NB4 (cell line): ENCODE data around the gene DDAH1.

Experiments
- DNase-seq: peaks from one replicate; pipeline ENCODE4 v3.0.0; 2010; ENCODE audit warnings: low read depth
- H3K4me3 ChIP-seq: one replicate; pipeline ENCODE4 v1.5.1; 2011; ENCODE audit warnings: mild to moderate bottlenecking, low read depth, low read length, moderate library complexity
- MYC ChIP-seq: IDR thresholded peaks from 2 replicates; pipeline ENCODE4 v1.6.1; 2011; ENCODE audit warnings: low read depth, low read length
- POLR2A ChIP-seq: IDR thresholded peaks from 2 replicates; pipeline ENCODE4 v1.6.1; 2011; ENCODE audit warnings: mild to moderate bottlenecking; ENCODE audit not compliant: insufficient read length; ENCODE audit errors: extremely low read depth
- TF ChIP-seq, protein P1 (sequence below): IDR thresholded peaks from 2 replicates; pipeline ENCODE4 v1.6.1; 2011; ENCODE audit warnings: low read depth, low read length
- TF ChIP-seq, protein P2 (sequence below): IDR thresholded peaks from one replicate; pipeline ENCODE4 v1.5.1; 2012; ENCODE audit warnings: low read depth, low read length

Gene DDAH1

DNA sequence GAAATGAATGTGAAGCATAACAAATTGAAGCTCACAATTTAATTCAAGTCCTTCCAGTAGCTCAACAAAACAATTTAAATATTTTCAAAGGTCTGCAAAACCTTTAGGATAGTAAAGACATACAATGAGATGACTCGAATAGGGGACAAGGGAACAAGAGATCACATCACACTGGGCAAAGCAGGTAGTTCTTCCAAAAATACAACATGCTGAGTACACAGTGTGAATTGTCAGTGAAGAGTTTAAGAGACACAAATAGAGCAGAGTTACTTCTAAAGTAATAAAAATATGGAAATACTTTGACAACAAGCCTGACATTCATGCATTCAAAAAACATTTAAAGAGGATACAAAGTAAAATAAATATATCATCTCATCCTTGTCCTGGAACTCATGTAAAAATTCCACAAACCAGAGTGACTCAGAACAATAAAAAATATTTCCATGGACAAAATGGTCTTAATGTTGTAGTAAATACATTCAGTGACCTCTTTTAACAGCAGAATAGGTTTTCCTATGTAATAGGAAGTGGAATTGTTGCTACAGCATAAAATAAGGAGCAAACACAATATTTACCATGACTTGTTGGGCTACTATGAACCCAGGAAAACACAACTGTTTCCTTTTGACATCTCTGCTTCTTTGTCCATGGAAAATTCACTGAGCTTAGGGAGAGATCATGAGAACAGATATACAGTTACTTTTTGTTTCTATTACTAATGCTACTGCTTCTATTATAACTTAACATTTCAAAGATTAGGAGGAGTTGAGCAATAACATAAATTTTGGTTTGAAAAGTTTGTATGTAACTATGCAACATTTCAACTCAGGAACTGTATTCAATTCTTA, 104.9 kb downstream of the DDAH1 start:
- TF ChIP-seq, protein P1, sequence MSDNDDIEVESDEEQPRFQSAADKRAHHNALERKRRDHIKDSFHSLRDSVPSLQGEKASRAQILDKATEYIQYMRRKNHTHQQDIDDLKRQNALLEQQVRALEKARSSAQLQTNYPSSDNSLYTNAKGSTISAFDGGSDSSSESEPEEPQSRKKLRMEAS: no peak
- DNase-seq: no peak
- no peak overlapping the region for H3K4me3 ChIP-seq

DNA sequence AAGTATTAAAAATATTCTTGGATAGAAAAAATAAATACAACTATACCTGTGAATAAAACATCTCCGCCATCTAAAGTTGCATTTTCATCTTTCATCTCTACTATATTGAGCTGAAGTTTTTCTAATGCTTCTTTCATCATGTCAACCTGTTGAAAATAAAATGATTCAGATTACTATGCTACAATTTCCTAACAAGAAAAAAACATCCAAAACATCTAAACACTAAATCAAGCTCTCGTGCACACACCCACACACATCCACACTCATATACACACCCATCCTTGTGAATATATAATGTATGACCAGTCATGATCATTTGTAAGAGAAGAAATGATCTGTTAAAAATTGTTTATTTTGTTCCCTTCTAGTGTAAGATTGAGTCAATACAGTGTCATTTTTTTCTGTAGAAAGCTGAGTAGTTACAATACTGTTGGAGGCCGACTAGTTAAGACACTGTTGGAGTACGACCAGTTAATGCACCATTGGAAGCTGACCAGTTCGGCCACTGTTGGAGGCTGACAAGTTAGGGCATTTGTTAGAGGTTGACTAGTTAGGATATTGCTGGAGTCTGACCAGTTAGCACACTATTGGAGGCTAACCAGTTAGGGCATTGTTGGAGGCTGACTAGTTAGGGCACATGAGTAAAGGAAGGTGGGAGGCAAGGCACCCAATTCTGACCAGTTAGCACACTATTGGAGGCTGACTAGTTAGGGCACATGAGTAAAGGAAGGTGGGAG, 106.1 kb downstream of the DDAH1 start:
- DNase-seq: no peak
- TF ChIP-seq MYC: no peak
- TF ChIP-seq, protein P1: no peak
- TF ChIP-seq POLR2A: no peak
- TF ChIP-seq, protein P2, sequence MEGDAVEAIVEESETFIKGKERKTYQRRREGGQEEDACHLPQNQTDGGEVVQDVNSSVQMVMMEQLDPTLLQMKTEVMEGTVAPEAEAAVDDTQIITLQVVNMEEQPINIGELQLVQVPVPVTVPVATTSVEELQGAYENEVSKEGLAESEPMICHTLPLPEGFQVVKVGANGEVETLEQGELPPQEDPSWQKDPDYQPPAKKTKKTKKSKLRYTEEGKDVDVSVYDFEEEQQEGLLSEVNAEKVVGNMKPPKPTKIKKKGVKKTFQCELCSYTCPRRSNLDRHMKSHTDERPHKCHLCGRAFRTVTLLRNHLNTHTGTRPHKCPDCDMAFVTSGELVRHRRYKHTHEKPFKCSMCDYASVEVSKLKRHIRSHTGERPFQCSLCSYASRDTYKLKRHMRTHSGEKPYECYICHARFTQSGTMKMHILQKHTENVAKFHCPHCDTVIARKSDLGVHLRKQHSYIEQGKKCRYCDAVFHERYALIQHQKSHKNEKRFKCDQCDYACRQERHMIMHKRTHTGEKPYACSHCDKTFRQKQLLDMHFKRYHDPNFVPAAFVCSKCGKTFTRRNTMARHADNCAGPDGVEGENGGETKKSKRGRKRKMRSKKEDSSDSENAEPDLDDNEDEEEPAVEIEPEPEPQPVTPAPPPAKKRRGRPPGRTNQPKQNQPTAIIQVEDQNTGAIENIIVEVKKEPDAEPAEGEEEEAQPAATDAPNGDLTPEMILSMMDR: no peak
- H3K4me3 ChIP-seq: no peak overlapping the region

GRCh38 chr1:85357817-85358216, 107.1 kb downstream of the DDAH1 start:
- DNase-seq: no peak
- TF ChIP-seq MYC (no peak), POLR2A (no peak)
- TF ChIP-seq, protein P1: no peak
- TF ChIP-seq, protein P2: no peak
- H3K4me3 ChIP-seq: no peak overlapping the region

DNA sequence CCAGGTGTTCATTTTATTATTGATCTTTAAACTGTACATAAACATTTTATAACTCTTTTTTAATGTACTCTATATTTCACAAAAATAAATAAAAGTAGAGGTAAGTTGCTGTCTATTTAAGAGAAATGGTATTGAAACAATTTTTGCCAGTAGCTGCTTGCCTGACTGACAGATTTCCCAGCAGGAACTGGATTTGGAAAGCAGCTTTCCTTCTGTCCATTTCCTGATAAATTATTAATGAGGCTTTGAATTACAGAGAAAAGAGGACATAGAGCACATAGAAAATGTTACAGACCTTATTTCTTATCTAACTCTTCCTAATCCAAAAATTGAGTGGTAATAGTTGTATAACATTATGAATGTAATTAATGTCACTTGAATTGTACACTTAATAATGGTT, 108.8 kb downstream of the DDAH1 start:
- TF ChIP-seq, protein P1: no peak
- TF ChIP-seq MYC: no peak
- TF ChIP-seq POLR2A: no peak
- TF ChIP-seq, protein P2: no peak
- H3K4me3 ChIP-seq: no peak overlapping the region
- DNase-seq: no peak

DNA sequence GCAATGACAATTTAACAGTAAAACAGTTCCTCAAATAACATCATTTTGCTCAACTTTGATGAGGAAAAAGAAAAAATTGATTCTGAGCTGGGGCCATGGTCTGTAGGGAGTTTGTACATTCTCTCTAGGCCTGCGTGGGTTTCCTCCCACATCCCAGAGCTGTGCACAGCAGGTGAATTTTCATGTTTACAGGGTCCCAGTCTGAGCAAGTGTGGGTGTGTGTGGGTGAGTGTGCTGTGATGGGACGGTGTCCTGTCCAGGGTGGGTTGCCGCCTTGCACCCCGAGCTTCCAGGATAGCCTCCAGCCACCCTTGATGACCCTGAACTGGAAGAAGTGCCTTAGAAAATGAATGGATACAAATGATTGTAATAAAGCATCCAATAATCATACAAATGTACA, 112.9 kb downstream of the DDAH1 start:
- no peak for DNase-seq
- TF ChIP-seq, protein P1: no peak
- TF ChIP-seq MYC (no peak), POLR2A (no peak)
- TF ChIP-seq, protein P2: no peak
- H3K4me3 ChIP-seq: no peak overlapping the region
